Progenitor cell of endocrine pancreas (in vitro differentiated cells): ENCODE measurements around the gene NFIX. TPM values are rescaled to one million over a fixed set of nuclear protein-coding genes. Genes with fewer than 3 reads are reported as not detected.

ENCODE experiments used
- DNase-seq: peaks from one replicate; pipeline ENCODE4 v3.0.0; 2021; ENCODE audit warnings: low spot score; ENCODE audit not compliant: unreplicated experiment
- H3K27ac Mint-ChIP-seq: 2 replicates; pipeline ENCODE4 v1.8.0; 2021; ENCODE audit warnings: mild to moderate bottlenecking, moderate library complexity, mixed read lengths
- H3K27me3 Mint-ChIP-seq: 2 replicates; pipeline ENCODE4 v1.8.0; 2021; ENCODE audit warnings: mixed read lengths
- H3K36me3 Mint-ChIP-seq: 2 replicates; pipeline ENCODE4 v1.8.0; 2022; ENCODE audit warnings: mixed read lengths; ENCODE audit not compliant: insufficient read depth
- H3K4me1 Mint-ChIP-seq: 2 replicates; pipeline ENCODE4 v1.8.0; 2021; ENCODE audit warnings: low read depth, mixed read lengths
- H3K4me3 Mint-ChIP-seq: 2 replicates; pipeline ENCODE4 v1.8.0; 2021; ENCODE audit warnings: low read depth, mild to moderate bottlenecking, moderate library complexity, mixed read lengths
- H3K9me3 Mint-ChIP-seq: 2 replicates; pipeline ENCODE4 v1.8.0; 2021; ENCODE audit warnings: low read depth, mixed read lengths
- total RNA-seq: library from RNA; stranded (reverse); gene quantifications from 2 replicates; pipeline ENCODE4 v1.2.1, GENCODE V29; 2021
- TF ChIP-seq, protein P1 (sequence below): fragments of 200-600 bp; sonication (generic); IDR thresholded peaks from one replicate; pipeline ENCODE4 v1.5.0; 2021; ENCODE audit warnings: antibody characterized with exemption, mild to moderate bottlenecking; ENCODE audit not compliant: unreplicated experiment

The NFIX gene
- total RNA-seq, 1 donor from 2014 or later = 0.46 TPM

- Mint-ChIP-seq H3K9me3 (no peaks in the 10 kb centered on the region), H3K4me3 (no peak overlapping the region), H3K27ac (no peak overlapping the region), H3K36me3 (no peaks in the 10 kb centered on the region), H3K4me1 (peaks cover 3% of the 10 kb centered on the region), H3K27me3 (peaks cover 13% of the 10 kb centered on the region)
- DNase-seq = no peak
- TF ChIP-seq, protein P1, sequence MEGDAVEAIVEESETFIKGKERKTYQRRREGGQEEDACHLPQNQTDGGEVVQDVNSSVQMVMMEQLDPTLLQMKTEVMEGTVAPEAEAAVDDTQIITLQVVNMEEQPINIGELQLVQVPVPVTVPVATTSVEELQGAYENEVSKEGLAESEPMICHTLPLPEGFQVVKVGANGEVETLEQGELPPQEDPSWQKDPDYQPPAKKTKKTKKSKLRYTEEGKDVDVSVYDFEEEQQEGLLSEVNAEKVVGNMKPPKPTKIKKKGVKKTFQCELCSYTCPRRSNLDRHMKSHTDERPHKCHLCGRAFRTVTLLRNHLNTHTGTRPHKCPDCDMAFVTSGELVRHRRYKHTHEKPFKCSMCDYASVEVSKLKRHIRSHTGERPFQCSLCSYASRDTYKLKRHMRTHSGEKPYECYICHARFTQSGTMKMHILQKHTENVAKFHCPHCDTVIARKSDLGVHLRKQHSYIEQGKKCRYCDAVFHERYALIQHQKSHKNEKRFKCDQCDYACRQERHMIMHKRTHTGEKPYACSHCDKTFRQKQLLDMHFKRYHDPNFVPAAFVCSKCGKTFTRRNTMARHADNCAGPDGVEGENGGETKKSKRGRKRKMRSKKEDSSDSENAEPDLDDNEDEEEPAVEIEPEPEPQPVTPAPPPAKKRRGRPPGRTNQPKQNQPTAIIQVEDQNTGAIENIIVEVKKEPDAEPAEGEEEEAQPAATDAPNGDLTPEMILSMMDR = no peak
Observed at GRCh38 chr19:12967907-12968306, 27.4 kb upstream of the NFIX start.

DNA sequence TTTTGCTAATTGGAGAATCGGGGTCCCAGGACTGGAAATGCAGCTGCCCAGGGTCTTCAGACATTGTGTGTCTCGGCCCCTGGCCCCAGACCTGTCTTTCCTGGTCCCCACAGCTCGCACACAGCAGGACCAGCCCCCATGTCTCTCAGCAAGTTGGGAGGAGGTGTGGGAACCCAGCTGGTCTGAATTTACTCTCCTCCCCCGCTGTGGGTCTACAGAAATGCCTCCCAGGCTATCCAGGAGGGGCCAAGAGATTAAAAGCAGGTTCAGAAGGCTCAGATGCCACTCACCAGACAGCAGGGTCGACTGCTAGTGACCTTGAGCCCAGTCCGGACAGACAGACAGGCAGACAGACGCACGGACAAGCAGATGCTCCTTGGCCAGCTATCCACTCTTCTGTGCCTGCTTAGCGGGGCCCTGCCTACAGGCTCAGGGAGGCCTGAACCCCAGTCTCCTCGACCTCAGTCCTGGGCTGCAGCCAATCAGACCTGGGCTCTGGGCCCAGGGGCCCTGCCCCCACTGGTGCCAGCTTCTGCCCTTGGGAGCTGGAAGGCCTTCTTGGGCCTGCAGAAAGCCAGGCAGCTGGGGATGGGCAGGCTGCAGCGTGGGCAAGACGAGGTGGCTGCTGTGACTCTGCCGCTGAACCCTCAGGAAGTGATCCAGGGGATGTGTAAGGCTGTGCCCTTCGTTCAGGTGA, 25.8 kb upstream of the NFIX start, which contains the start of gene DAND5:
Gene DAND5 (plus strand): TSS at position 285 of the 697 bp plus-strand sequence. CDS start 85 bp downstream, at position 370.
- H3K36me3 Mint-ChIP-seq = no peaks in the 10 kb centered on the region
- H3K9me3 Mint-ChIP-seq = no peaks in the 10 kb centered on the region
- TF ChIP-seq, protein P1 = no peak
- H3K27me3 Mint-ChIP-seq = peaks cover 14% of the 10 kb centered on the region
- no peak for DNase-seq
- H3K27ac Mint-ChIP-seq = no peak within 1 kb of the TSS
- no peak within 1 kb of the TSS for H3K4me3 Mint-ChIP-seq
- H3K4me1 Mint-ChIP-seq = peaks cover 3% of the 10 kb centered on the region

DNA sequence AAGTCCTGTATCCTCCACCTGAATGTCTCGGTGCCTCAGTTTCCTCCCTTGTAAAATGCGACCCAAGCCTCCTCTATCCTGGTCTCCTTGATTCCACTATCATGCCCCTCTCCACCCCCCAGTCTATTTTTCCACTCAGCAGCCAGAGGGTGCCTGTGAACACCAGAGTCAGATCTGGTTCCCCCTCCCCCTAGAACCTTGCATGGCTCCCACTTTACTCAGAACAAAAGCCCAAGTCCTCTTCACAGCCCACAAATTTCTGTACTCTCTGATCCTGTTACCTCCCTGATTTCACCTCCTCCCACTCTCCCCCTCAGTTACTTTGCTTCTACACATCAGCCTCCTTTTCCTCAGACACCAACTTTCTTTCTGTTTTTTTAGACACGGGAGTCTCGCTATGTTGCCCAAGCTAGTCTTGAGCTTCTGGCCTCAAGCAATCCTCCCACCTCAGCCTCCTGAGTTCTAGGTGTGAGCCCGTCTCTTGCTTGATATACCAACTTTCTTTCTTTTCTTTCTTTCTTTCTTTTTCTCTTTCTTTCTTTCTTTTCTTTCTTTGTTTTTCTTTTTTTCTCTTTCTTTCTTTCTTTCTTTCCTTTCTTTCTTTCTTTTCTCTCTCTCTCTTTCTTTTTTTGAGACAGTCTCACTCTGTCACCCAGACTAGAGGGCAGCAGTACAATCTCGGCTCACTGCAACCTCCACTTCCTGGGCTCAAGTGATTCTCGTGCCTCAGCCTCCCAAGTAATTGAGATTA, 25.0 kb upstream of the NFIX start:
- TF ChIP-seq, protein P1 = no peak
- H3K4me3 Mint-ChIP-seq = no peak overlapping the region
- H3K27ac Mint-ChIP-seq = no peak overlapping the region
- peaks cover 14% of the 10 kb centered on the region for H3K27me3 Mint-ChIP-seq
- H3K36me3 Mint-ChIP-seq = no peaks in the 10 kb centered on the region
- DNase-seq = no peak
- H3K4me1 Mint-ChIP-seq = peaks cover 2% of the 10 kb centered on the region
- H3K9me3 Mint-ChIP-seq = no peaks in the 10 kb centered on the region

DNA sequence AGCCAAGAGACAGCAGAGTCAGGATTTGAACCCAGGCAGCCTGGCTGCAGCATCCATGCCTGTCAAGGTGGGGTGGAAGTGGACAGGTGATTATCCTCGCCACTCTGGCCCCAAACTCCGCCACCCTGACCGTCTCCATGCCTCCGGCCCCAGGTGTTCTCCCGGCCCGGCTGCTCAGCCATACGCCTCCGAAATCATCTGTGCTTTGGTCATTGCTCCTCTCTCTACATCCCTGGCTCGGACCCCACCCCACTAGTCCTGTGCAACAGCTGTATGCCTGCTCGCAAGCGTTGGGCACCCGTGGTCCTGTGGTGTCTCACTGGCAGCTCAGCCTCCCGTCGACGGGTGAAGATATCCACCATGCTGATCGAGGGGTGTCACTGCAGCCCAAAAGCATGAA, 22.0 kb upstream of the NFIX start:
- Mint-ChIP-seq H3K9me3 (no peaks in the 10 kb centered on the region), H3K36me3 (no peaks in the 10 kb centered on the region), H3K27ac (no peak overlapping the region), H3K27me3 (peaks cover 27% of the 10 kb centered on the region), H3K4me1 (no peaks in the 10 kb centered on the region), H3K4me3 (no peak overlapping the region)
- no peak for DNase-seq
- TF ChIP-seq, protein P1 = no peak

DNA sequence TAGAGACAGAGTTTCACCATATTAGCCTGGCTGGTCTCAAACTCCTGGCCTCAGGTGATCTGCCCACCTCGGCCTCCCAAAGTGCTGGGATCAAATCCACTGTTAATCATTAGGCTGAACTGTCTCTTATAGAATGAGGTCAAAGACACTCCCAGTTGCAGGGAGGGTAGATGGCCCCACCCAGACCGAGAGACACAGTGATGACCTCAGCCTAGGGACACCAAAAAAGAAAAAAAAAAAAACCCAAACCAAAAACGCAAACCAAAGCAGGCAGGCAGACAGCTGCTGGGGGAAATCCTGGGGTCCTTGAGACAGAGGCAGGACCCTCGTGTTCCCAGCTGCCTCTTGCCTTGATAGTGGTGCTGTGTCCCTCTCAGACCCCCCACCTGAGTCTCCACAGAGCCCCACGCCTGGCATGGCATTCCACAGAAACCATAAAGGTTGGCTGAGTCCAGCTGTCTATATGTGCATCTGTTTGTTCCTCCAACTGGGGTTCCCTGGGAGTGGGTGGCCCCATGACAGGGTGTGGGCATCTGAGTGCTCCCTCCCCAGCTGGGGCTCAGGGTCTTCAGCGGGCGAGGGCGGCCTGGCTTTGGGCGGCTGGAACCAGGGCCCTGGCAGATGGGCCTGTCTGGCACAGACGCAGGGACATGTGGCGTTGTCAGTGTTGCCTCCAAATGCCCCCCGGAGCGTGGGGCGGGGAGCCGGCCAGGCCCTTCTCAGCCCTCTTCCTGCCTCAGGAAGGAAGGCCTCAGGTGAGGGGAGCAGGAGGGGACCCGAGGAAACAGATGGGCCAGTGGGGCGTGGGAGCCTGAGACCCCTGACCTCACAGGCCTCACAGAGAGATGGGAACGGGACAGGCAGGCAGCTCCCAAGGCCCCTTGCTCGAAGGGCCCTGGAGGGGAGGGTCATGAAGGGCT, 20.7 kb upstream of the NFIX start:
- TF ChIP-seq, protein P1 = no peak
- Mint-ChIP-seq H3K27me3 (peaks cover 30% of the 10 kb centered on the region), H3K36me3 (no peaks in the 10 kb centered on the region), H3K27ac (no peak overlapping the region), H3K4me1 (no peaks in the 10 kb centered on the region), H3K9me3 (no peaks in the 10 kb centered on the region), H3K4me3 (no peak overlapping the region)
- DNase-seq = no peak
